ENCODE measurements around the gene VAC14. TPM values are rescaled to one million over a fixed set of nuclear protein-coding genes. Genes with fewer than 3 reads are reported as not detected.
A peak's percentile ranks its signal among the peaks of the same experiment; 100 is the strongest.

The VAC14 gene
- total RNA-seq, 1 donor from 2014 or later = 75.1 TPM

DNA sequence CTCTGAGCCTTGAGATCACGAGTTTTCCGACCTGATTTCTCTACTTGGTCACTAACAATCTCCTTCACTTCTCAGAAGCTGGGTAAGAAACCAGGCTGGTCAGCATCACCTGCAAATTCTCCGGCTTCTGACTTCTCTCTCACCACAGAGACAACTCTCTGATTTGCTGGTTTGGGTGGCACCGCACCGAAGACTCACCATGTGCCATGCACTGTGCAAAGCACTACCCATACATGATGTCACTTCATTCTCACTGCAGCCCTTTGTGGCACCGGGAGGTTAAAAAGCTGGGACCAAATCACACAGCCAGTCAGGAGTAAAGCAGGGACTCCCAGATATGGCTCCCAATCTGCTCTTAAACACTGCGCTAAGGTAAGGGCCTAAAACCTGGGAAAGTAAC lies 647 bp downstream of the VAC14 start:
- Histone ChIP-seq H3K4me3 (peak overlapping the region; percentile 90 to 98), H3K36me3 (no peaks in the 10 kb centered on the region), H3K27ac (no peak overlapping the region), H3K4me1 (peaks cover 9 to 10% of the 10 kb centered on the region in 2 donors), H3K27me3 (no peaks in the 10 kb centered on the region), H3K9me3 (no peaks in the 10 kb centered on the region)
- no peak for DNase-seq (ENCODE audit: low spot score in 2 of 2)
- intact Hi-C loops (cut with DNase I) = loop anchor here (10.0 kb wide), 1 partner anchor 664 kb away; the partner anchor contains the start of gene ZNF23
- TF ChIP-seq, protein P1, sequence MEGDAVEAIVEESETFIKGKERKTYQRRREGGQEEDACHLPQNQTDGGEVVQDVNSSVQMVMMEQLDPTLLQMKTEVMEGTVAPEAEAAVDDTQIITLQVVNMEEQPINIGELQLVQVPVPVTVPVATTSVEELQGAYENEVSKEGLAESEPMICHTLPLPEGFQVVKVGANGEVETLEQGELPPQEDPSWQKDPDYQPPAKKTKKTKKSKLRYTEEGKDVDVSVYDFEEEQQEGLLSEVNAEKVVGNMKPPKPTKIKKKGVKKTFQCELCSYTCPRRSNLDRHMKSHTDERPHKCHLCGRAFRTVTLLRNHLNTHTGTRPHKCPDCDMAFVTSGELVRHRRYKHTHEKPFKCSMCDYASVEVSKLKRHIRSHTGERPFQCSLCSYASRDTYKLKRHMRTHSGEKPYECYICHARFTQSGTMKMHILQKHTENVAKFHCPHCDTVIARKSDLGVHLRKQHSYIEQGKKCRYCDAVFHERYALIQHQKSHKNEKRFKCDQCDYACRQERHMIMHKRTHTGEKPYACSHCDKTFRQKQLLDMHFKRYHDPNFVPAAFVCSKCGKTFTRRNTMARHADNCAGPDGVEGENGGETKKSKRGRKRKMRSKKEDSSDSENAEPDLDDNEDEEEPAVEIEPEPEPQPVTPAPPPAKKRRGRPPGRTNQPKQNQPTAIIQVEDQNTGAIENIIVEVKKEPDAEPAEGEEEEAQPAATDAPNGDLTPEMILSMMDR (IDR thresholded peaks at IDR 0.05) = no peak

- Histone ChIP-seq H3K27ac (no peak overlapping the region), H3K27me3 (no peaks in the 10 kb centered on the region), H3K9me3 (no peaks in the 10 kb centered on the region), H3K4me1 (peaks cover 9 to 10% of the 10 kb centered on the region in 2 donors), H3K4me3 (no peak overlapping the region), H3K36me3 (no peaks in the 10 kb centered on the region)
- no peak for DNase-seq (ENCODE audit: low spot score in 2 of 2)
- TF ChIP-seq, protein P1 (IDR thresholded peaks at IDR 0.05) = no peak
- intact Hi-C loops (cut with DNase I) = no loop called here
Observed at GRCh38 chr16:70796301-70796700, 4.7 kb downstream of the VAC14 start.

- H3K36me3 ChIP-seq = no peaks in the 10 kb centered on the region
- H3K27ac ChIP-seq = no peak overlapping the region
- H3K27me3 ChIP-seq = no peaks in the 10 kb centered on the region
- peaks cover 7 to 8% of the 10 kb centered on the region in 2 donors for H3K4me1 ChIP-seq
- H3K4me3 ChIP-seq = no peak overlapping the region
- TF ChIP-seq, protein P1 (IDR thresholded peaks at IDR 0.05) = no peak
- intact Hi-C loops (cut with DNase I) = no loop called here
- no peaks in the 10 kb centered on the region for H3K9me3 ChIP-seq
- DNase-seq (ENCODE audit: low spot score in 2 of 2) = no peak
Observed at GRCh38 chr16:70795296-70795912, 5.6 kb downstream of the VAC14 start.

DNA sequence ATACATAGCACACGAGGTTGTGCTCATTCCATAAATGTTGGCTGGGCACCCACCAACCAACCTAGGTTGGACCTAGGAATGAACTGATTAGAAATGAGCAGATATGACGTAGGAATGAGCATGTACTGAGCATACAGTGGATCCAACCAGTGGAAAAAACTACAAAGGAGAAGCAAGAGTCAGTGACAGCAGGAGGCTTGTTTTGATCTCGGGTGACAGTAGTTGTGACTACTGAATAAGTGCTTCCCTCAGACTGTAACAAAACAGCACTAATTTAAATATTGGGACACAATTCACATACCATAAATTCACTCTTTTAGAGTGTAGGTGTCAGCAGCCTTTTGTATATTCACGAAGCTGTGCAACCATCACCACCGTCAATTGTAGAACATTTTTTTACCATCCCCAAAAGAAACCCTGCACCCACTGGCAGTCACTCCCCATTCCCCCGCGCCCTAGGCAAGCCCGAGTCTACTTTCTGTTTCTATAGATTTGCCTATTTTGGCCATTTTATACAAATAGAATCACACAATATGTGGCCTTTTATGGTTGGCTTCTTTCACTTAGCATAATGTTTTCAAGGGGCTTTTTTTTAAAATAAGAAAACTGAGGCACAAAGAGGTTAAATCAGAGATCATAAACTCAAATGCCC lies 7.0 kb downstream of the VAC14 start:
- Histone ChIP-seq H3K27me3 (no peaks in the 10 kb centered on the region), H3K27ac (no peak overlapping the region), H3K36me3 (no peaks in the 10 kb centered on the region), H3K4me1 (no peaks in the 10 kb centered on the region), H3K4me3 (no peak overlapping the region), H3K9me3 (no peaks in the 10 kb centered on the region)
- intact Hi-C loops (cut with DNase I) = no loop called here
- TF ChIP-seq, protein P1 (IDR thresholded peaks at IDR 0.05) = no peak
- DNase-seq (ENCODE audit: low spot score in 2 of 2) = no peak

- H3K27me3 ChIP-seq = no peaks in the 10 kb centered on the region
- TF ChIP-seq, protein P1 (IDR thresholded peaks at IDR 0.05) = no peak
- no peak overlapping the region for H3K27ac ChIP-seq
- no peaks in the 10 kb centered on the region for H3K9me3 ChIP-seq
- intact Hi-C loops (cut with DNase I) = no loop called here
- no peaks in the 10 kb centered on the region for H3K4me1 ChIP-seq
- DNase-seq (ENCODE audit: low spot score in 2 of 2) = peak in 1 of 2 donors; percentile 58
- no peak overlapping the region for H3K4me3 ChIP-seq
- H3K36me3 ChIP-seq = peaks cover 4 to 9% of the 10 kb centered on the region in 2 donors
Observed at GRCh38 chr16:70790815-70791214, 10.1 kb downstream of the VAC14 start.

All from ascending aorta (tissue), 2 donors.